HFFc6 (cell line): ENCODE measurements around the gene CRYAA. TPM values are rescaled to one million over a fixed set of nuclear protein-coding genes. Genes with fewer than 3 reads are reported as not detected.

Source experiments
- DNase-seq: peaks from one replicate; pipeline ENCODE4 v3.0.0-alpha.2; 2018
- H3K27ac Mint-ChIP-seq: 2 replicates; pipeline ENCODE4 v1.8.0; 2020; ENCODE audit warnings: mild to moderate bottlenecking, mixed read lengths
- H3K27me3 Mint-ChIP-seq: 2 replicates; pipeline ENCODE4 v1.8.0; 2021; ENCODE audit warnings: mild to moderate bottlenecking, moderate library complexity, mixed read lengths; ENCODE audit not compliant: insufficient read depth
- H3K36me3 Mint-ChIP-seq: 2 replicates; pipeline ENCODE4 v1.8.0; 2021; ENCODE audit warnings: low read depth, mixed read lengths
- H3K4me1 Mint-ChIP-seq: 2 replicates; pipeline ENCODE4 v1.8.0; 2020; ENCODE audit warnings: low read depth, mixed read lengths
- H3K4me3 Mint-ChIP-seq: 2 replicates; pipeline ENCODE4 v1.8.0; 2020; ENCODE audit warnings: mild to moderate bottlenecking, moderate library complexity, mixed read lengths
- H3K9me3 Mint-ChIP-seq: 2 replicates; pipeline ENCODE4 v1.8.0; 2020; ENCODE audit warnings: mild to moderate bottlenecking, mixed read lengths
- CTCF ChIP-seq: fragments of 200-600 bp; sonication (generic); IDR thresholded peaks from 2 replicates; pipeline ENCODE4 v1.5.0; 2021; ENCODE audit warnings: antibody characterized with exemption, mild to moderate bottlenecking
- total RNA-seq, 6 experiments: library from RNA; stranded (reverse); fragmentation: NEBNext Ultra II Directional; extraction: Animal tissue kit (Norgen Biotek cat#: 25700); gene quantifications; 2 replicates in 1 of 6; 3 replicates in 5 of 6; pipeline ENCODE4 v1.2.3, GENCODE V29; 2021

Gene CRYAA
- total RNA-seq, 6 experiments from 2014 or later = not detected

GRCh38 chr21:43187715-43188114, 18.9 kb downstream of the CRYAA start:
- Mint-ChIP-seq H3K27me3 (peaks cover 28% of the 10 kb centered on the region), H3K36me3 (no peaks in the 10 kb centered on the region), H3K4me3 (no peak overlapping the region), H3K9me3 (no peaks in the 10 kb centered on the region), H3K27ac (no peak overlapping the region), H3K4me1 (peaks cover 5% of the 10 kb centered on the region; the same call in 1 of the 2 replicates)
- DNase-seq = no peak
- no peak for TF ChIP-seq CTCF

- Mint-ChIP-seq H3K27ac (no peak overlapping the region), H3K4me1 (peaks cover 7% of the 10 kb centered on the region), H3K9me3 (peaks cover under 1% of the 10 kb centered on the region; the same call in 1 of the 2 replicates), H3K36me3 (no peaks in the 10 kb centered on the region), H3K27me3 (peaks cover 29% of the 10 kb centered on the region), H3K4me3 (no peak overlapping the region)
- DNase-seq = no peak
- no peak for TF ChIP-seq CTCF
These were observed 19.4 kb downstream of the CRYAA start for GRCh38 chr21:43188181-43188580.

- TF ChIP-seq CTCF = no peak
- H3K36me3 Mint-ChIP-seq = no peaks in the 10 kb centered on the region
- H3K27ac Mint-ChIP-seq = no peak overlapping the region
- peaks cover 4% of the 10 kb centered on the region; the same call in 1 of the 2 replicates for H3K9me3 Mint-ChIP-seq
- no peak for DNase-seq
- no peak overlapping the region for H3K4me3 Mint-ChIP-seq
- peaks cover 12% of the 10 kb centered on the region for H3K4me1 Mint-ChIP-seq
- H3K27me3 Mint-ChIP-seq = peaks cover 30% of the 10 kb centered on the region
These were observed 19.9 kb downstream of the CRYAA start for GRCh38 chr21:43188592-43189210.

- Mint-ChIP-seq H3K4me3 (no peak overlapping the region), H3K4me1 (peaks cover 21% of the 10 kb centered on the region), H3K9me3 (peaks cover 4% of the 10 kb centered on the region; the same call in 1 of the 2 replicates), H3K27ac (no peak overlapping the region), H3K27me3 (peaks cover 32% of the 10 kb centered on the region), H3K36me3 (no peaks in the 10 kb centered on the region)
- no peak for TF ChIP-seq CTCF
- DNase-seq = no peak
These were observed 21.1 kb downstream of the CRYAA start for GRCh38 chr21:43189936-43190335.

GRCh38 chr21:43190544-43190943, 21.7 kb downstream of the CRYAA start:
- no peak for TF ChIP-seq CTCF
- H3K36me3 Mint-ChIP-seq = no peaks in the 10 kb centered on the region
- DNase-seq = no peak
- H3K27ac Mint-ChIP-seq = no peak overlapping the region
- no peak overlapping the region for H3K4me3 Mint-ChIP-seq
- H3K9me3 Mint-ChIP-seq = peaks cover 4% of the 10 kb centered on the region; the same call in 1 of the 2 replicates
- peaks cover 21% of the 10 kb centered on the region for H3K4me1 Mint-ChIP-seq
- peaks cover 32% of the 10 kb centered on the region for H3K27me3 Mint-ChIP-seq
